ENCODE results near the gene CDK6. TPM values are rescaled to one million over a fixed set of nuclear protein-coding genes. Genes with fewer than 3 reads are reported as not detected.

Gene CDK6
- total RNA-seq, 2 donors from 2014 or later: 151 to 222 TPM

Other genes with a start within 250 kb of the CDK6 start
- gene FAM133B, start 246.2 kb downstream of the CDK6 start, total RNA-seq: 10 to 100 TPM; 27.9 to 31.4 TPM